Measurements from ENCODE around the gene WEE1. TPM values are rescaled to one million over a fixed set of nuclear protein-coding genes. Genes with fewer than 3 reads are reported as not detected.

The WEE1 gene
- polyA plus RNA-seq, 1 donor from 2014 or later, result 16.0 TPM

GRCh38 chr11:9525116-9525515 is 48.4 kb upstream of the WEE1 start:
- Histone ChIP-seq H3K79me2 (replicated peaks; ENCODE audit: insufficient read depth, low read length) (no peaks in the 10 kb centered on the region), H3K9me3 (ENCODE audit: low read length) (no peaks in the 10 kb centered on the region), H3K9ac (ENCODE audit: low read length) (no peak overlapping the region), H3K27ac (ENCODE audit: low read length) (no peak overlapping the region), H3K9me2 (ENCODE audit: insufficient read depth, low read length) (no peaks in the 10 kb centered on the region), H3K4me2 (ENCODE audit: low read length) (no peak overlapping the region), H3K36me3 (ENCODE audit: insufficient read depth, low read length) (no peaks in the 10 kb centered on the region), H2AFZ (ENCODE audit: low read depth, low read length) (no peak overlapping the region), H3K27me3 (ENCODE audit: insufficient read depth, low read depth, low read length) (no peaks in the 10 kb centered on the region), H3K4me3 (ENCODE audit: low read length) (no peak overlapping the region), H3F3A (ENCODE audit: insufficient read depth, low read length, poor library complexity, severe bottlenecking) (no peaks in the 10 kb centered on the region), H4K20me1 (ENCODE audit: insufficient read depth) (no peaks in the 10 kb centered on the region)
- TF ChIP-seq EZH2 (IDR thresholded peaks at IDR 0.05; ENCODE audit: borderline replicate concordance, insufficient read depth, low read length, poor library complexity, severe bottlenecking) (no peak), SMC3 (conservative IDR thresholded peaks at IDR 0.05; ENCODE audit: poor library complexity) (no peak), MXI1 (conservative IDR thresholded peaks at IDR 0.05; ENCODE audit: poor library complexity, severe bottlenecking) (no peak), RAD21 (conservative IDR thresholded peaks at IDR 0.05) (no peak), CTCF (IDR thresholded peaks at IDR 0.05; ENCODE audit: poor library complexity, severe bottlenecking) (no peak), EP300 (conservative IDR thresholded peaks at IDR 0.05; ENCODE audit: poor library complexity, severe bottlenecking) (no peak), POLR2AphosphoS5 (IDR thresholded peaks at IDR 0.05) (no peak), REST (IDR thresholded peaks at IDR 0.05; ENCODE audit: borderline replicate concordance) (no peak), TAF1 (IDR thresholded peaks at IDR 0.05; ENCODE audit: low read depth) (no peak)

GRCh38 chr11:9527481-9528135 is 45.9 kb upstream of the WEE1 start:
- TF ChIP-seq TAF1 (IDR thresholded peaks at IDR 0.05; ENCODE audit: low read depth), result no peak
- TF ChIP-seq CTCF (IDR thresholded peaks at IDR 0.05; ENCODE audit: poor library complexity, severe bottlenecking), result no peak
- TF ChIP-seq EP300 (conservative IDR thresholded peaks at IDR 0.05; ENCODE audit: poor library complexity, severe bottlenecking), result no peak
- no peak for TF ChIP-seq RAD21 (conservative IDR thresholded peaks at IDR 0.05)
- no peak for TF ChIP-seq REST (IDR thresholded peaks at IDR 0.05; ENCODE audit: borderline replicate concordance)
- TF ChIP-seq POLR2AphosphoS5 (IDR thresholded peaks at IDR 0.05), result no peak
- no peak for TF ChIP-seq SMC3 (conservative IDR thresholded peaks at IDR 0.05; ENCODE audit: poor library complexity)
- TF ChIP-seq MXI1 (conservative IDR thresholded peaks at IDR 0.05; ENCODE audit: poor library complexity, severe bottlenecking), result no peak
- TF ChIP-seq EZH2 (IDR thresholded peaks at IDR 0.05; ENCODE audit: borderline replicate concordance, insufficient read depth, low read length, poor library complexity, severe bottlenecking), result no peak
- Histone ChIP-seq H3K27ac (ENCODE audit: low read length) (no peak overlapping the region), H3K36me3 (ENCODE audit: insufficient read depth, low read length) (no peaks in the 10 kb centered on the region), H3K4me2 (ENCODE audit: low read length) (no peak overlapping the region), H3K9me3 (ENCODE audit: low read length) (no peaks in the 10 kb centered on the region), H3K27me3 (ENCODE audit: insufficient read depth, low read depth, low read length) (no peaks in the 10 kb centered on the region), H3K9me2 (ENCODE audit: insufficient read depth, low read length) (no peaks in the 10 kb centered on the region), H3K79me2 (replicated peaks; ENCODE audit: insufficient read depth, low read length) (no peaks in the 10 kb centered on the region), H3K9ac (ENCODE audit: low read length) (no peak overlapping the region), H4K20me1 (ENCODE audit: insufficient read depth) (no peaks in the 10 kb centered on the region), H3F3A (ENCODE audit: insufficient read depth, low read length, poor library complexity, severe bottlenecking) (no peaks in the 10 kb centered on the region), H3K4me3 (ENCODE audit: low read length) (no peak overlapping the region), H2AFZ (ENCODE audit: low read depth, low read length) (no peak overlapping the region)
